Ecto neural progenitor cell (in vitro differentiated cells): ENCODE results near the gene ZGPAT.
A peak's percentile ranks its signal among the peaks of the same experiment; 100 is the strongest.

Source experiments
- DNase-seq: peaks from one replicate; pipeline ENCODE4 v3.0.0-alpha.2; 2018; ENCODE audit warnings: low spot score

The ZGPAT gene

DNA sequence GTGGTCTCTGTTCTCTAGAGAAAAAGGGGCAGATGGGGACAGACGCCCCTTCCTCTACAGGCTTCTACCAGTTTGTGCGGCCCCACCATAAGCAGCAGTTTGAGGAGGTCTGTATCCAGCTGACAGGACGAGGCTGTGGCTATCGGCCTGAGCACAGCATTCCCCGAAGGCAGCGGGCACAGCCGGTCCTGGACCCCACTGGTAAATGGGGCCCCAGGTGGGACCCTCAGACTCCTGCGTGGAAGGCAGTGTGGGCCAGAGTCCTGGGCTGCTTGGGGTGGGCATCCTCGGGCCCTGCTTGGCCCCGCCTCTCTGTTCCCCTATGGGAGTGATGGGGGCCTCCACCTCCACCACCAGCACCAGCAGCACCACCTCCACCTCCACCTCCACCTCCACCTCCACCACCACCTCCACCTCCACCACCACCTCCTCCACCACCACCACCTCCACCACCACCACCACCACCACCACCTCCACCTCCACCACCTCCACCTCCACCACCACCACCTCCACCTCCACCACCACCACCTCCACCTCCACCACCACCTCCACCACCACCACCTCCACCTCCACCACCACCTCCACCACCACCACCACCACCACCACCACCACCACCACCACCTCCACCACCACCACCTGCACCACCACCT is 14.6 kb upstream of the ZGPAT start:
- no peak for DNase-seq

DNA sequence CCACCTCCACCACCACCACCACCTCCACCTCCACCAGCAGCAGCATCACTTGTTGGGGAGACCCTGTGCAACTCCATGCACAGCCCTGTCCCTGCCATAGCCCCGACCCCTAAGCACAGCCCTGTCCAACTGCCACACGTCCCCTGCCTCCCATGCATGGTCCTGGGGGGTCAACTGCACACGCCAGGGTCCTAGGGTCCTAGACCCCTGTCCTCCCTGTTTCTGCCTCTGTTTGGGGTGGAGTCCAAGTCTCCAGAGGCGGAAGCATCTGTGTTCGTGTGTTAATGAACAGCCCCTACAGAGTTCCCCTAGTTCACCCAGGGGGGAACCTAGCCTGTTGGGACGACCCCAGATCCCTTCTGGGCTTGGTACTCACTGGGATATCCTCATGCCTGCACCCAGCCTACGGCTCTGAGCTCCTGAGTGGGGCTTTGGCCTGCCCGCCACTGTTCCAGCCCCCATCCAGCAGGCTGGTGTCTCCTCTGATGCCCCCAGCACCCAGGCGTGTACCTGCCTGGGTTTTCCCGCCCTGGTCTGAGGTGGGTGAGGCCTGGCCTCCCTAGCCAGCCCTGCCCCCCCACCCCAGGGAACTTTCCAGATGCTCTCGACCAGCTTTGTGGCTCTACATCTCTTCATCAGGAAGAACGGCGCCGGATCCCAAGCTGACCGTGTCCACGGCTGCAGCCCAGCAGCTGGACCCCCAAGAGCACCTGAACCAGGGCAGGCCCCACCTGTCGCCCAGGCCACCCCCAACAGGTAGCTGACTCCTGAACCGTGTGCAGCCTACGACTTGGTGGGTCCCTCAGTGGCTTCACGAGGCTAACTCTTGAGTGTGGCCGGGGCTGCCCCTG is 13.9 kb upstream of the ZGPAT start:
- no peak for DNase-seq

DNA sequence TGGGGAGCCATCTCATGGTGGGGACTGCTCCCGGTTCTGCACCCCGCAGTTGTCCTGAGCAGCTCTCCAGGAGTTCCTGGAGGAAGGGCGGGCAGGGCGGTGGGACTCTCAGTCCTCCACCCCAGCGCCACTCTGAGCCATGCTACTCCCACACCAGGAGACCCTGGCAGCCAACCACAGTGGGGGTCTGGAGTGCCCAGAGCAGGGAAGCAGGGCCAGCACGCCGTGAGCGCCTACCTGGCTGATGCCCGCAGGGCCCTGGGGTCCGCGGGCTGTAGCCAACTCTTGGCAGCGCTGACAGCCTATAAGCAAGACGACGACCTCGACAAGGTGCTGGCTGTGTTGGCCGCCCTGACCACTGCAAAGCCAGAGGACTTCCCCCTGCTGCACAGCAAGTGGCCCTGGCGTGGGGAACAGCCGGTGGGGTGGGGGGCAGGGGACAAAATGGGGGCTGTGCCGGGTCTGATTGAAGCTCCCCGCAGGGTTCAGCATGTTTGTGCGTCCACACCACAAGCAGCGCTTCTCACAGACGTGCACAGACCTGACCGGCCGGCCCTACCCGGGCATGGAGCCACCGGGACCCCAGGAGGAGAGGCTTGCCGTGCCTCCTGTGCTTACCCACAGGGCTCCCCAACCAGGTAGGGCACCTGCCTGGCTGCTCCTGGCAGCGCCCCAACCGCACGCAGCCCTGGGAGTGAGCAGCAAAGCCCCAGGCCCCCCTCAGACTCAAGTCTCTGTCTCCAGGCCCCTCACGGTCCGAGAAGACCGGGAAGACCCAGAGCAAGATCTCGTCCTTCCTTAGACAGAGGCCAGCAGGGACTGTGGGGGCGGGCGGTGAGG is 13.0 kb upstream of the ZGPAT start:
- no peak for DNase-seq

DNA sequence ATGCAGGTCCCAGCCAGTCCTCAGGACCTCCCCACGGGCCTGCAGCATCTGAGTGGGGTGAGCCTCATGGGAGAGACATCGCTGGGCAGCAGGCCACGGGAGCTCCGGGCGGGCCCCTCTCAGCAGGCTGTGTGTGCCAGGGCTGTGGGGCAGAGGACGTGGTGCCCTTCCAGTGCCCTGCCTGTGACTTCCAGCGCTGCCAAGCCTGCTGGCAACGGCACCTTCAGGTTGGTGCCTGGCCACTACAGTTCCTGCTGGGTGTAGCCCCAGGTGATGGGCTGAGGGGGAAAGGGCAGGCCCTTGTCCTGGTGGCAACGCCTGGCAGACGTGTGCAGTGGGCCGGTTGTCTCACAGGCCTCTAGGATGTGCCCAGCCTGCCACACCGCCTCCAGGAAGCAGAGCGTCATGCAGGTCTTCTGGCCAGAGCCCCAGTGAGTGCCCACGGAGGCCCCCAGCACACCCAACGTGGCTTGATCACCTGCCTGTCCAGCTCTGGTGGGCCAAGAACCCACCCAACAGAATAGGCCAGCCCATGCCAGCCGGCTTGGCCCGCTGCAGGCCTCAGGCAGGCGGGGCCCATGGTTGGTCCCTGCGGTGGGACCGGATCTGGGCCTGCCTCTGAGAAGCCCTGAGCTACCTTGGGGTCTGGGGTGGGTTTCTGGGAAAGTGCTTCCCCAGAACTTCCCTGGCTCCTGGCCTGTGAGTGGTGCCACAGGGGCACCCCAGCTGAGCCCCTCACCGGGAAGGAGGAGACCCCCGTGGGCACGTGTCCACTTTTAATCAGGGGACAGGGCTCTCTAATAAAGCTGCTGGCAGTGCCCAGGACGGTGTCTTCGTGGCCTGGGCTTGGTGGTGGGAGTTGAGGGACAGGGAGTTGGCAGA is 12.2 kb upstream of the ZGPAT start:
- no peak for DNase-seq

DNA sequence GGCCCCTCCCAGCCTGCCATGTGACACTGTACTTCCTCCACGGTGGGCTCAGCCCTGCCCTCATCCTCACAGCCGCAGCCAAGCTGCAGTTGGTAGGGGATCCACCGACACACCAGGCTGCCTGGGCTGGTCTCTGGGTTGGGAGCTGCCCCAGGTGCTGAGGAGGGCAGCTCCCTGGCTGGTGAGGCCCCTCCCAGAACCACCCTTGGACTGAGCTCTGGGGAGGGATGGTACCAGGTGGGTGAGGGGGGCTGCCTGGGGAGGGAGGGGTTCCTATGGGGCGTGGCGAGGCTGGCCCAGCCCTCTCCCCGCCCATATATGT is 11.6 kb upstream of the ZGPAT start:
- DNase-seq: no peak

DNA sequence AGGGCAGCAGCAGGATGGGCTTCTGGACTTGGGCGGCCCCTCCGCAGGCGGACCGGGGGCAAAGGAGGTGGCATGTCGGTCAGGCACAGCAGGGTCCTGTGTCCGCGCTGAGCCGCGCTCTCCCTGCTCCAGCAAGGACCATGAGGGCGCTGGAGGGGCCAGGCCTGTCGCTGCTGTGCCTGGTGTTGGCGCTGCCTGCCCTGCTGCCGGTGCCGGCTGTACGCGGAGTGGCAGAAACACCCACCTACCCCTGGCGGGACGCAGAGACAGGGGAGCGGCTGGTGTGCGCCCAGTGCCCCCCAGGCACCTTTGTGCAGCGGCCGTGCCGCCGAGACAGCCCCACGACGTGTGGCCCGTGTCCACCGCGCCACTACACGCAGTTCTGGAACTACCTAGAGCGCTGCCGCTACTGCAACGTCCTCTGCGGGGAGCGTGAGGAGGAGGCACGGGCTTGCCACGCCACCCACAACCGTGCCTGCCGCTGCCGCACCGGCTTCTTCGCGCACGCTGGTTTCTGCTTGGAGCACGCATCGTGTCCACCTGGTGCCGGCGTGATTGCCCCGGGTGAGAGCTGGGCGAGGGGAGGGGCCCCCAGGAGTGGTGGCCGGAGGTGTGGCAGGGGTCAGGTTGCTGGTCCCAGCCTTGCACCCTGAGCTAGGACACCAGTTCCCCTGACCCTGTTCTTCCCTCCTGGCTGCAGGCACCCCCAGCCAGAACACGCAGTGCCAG is 11.0 kb upstream of the ZGPAT start, which contains the start of gene TNFRSF6B:
Gene TNFRSF6B (plus strand): TSS at position 25 of the 729 bp plus-strand sequence. CDS start 116 bp downstream, at position 141.
- no peak for DNase-seq

DNA sequence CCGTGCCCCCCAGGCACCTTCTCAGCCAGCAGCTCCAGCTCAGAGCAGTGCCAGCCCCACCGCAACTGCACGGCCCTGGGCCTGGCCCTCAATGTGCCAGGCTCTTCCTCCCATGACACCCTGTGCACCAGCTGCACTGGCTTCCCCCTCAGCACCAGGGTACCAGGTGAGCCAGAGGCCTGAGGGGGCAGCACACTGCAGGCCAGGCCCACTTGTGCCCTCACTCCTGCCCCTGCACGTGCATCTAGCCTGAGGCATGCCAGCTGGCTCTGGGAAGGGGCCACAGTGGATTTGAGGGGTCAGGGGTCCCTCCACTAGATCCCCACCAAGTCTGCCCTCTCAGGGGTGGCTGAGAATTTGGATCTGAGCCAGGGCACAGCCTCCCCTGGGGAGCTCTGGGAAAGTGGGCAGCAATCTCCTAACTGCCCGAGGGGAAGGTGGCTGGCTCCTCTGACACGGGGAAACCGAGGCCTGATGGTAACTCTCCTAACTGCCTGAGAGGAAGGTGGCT is 10.4 kb upstream of the ZGPAT start:
- DNase-seq: no peak

DNA sequence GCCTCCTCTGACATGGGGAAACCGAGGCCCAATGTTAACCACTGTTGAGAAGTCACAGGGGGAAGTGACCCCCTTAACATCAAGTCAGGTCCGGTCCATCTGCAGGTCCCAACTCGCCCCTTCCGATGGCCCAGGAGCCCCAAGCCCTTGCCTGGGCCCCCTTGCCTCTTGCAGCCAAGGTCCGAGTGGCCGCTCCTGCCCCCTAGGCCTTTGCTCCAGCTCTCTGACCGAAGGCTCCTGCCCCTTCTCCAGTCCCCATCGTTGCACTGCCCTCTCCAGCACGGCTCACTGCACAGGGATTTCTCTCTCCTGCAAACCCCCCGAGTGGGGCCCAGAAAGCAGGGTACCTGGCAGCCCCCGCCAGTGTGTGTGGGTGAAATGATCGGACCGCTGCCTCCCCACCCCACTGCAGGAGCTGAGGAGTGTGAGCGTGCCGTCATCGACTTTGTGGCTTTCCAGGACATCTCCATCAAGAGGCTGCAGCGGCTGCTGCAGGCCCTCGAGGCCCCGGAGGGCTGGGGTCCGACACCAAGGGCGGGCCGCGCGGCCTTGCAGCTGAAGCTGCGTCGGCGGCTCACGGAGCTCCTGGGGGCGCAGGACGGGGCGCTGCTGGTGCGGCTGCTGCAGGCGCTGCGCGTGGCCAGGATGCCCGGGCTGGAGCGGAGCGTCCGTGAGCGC is 9.8 kb upstream of the ZGPAT start:
- no peak for DNase-seq

DNA sequence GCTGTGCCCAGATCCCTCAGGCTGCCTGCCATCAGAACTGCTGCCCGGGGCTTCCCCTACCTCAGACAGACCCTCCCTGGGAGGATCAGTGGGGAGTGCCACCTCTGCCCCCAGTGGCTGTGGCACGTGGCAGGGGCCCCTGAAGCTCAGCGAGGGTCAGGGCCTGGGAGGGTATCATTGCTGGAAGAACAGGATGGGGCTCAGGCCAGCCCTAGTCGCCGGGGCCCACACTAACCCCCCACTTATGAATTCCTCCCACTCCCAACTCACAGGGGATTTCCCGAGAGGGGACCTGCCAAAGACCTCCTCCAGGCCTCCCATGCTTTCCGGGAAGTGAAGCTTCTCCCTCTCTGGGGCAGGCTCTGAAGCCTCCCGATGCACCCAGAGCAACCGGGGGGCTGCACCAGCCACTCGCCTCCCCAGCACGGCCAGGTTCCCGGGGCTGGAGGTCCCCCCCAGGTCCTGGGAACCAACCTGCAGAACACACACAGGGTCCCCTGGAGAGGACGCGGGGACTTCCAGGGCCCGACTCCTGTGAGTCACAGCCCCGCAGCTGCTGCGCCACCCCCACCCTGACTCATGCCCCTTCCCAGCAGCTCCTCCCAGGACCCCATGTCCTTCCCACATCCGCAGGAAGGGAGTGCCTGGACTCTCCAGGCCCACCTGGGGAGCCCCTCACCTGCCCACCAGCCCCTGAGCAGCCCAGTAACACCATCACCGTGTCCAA is 8.9 kb upstream of the ZGPAT start:
- DNase-seq: no peak

DNA sequence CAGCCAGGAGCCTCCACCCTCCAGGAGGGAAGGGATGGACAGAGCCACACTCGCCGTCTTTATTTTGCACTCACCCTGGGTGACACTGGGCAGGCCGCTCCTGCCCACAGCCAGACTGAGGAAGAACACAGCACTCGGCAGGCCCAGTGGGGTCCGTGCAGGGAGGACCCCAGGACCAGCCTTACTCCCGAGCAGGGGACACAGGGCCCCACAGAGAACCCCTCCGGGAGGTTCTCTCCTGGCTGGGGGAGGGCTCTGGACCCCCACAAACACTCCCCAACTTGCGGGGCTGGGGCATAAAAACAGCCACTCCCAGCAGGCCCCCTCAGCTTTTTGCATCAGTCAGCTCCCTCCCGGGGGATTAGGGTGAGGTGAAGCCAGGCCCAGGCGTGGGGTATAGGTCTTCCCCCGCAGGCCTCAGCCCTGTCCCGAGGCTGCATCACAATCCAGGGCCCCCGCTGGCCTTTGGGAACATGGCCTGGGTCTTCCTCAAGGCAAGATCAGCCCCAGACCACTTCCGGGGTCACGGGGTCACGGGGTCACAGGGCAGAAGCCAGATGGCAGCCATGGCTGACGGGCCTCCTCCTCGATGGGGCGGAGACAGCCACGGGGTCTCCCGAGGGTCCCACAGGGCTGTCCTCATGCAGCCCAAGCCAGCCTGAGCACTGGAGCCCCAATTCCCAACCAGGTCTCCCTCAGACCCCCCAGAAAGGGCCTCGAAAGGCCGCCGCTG is 8.2 kb upstream of the ZGPAT start:
- no peak for DNase-seq

DNA sequence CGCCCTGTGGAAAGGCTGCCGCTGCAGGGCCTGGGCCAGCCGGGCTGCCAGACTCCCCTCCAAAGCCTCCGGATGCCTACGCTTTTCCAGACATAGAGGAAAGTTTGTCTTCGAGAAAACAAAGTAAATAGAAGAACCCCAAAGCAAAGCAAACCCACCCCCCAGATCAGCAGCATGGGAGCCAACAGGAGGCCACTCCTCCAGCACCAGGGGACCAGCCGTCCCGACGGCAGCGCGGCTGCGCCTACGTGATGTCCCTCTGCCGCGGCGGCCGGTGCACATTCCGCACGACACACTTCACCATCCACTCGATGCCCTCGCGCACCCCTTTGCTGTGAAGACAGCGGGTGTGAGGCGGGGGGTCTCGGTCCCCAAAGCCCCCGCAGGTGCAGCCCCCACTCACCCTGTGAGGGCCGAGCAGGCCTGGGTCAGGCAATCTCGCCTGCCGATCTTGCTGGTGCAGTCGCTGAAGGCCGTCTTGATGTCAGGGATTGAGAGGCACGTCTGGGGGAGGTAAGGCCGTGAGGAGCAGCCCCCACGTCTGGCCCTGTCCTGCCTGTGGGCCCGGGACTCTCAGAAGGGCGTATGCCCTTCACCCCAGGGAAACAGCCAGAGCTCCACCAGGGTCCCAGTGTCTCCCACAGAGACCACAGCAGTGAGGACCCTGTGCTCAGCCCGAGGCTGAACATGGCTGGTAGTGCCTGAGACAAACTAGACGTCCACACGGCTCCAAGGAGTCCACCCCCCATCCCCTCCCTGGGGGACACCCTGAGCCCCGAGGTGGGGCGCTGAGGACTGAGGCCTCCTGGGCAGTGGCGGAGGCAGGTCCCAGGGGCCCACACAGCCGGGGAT is 7.4 kb upstream of the ZGPAT start:
- peak; percentile 41 for DNase-seq

DNA sequence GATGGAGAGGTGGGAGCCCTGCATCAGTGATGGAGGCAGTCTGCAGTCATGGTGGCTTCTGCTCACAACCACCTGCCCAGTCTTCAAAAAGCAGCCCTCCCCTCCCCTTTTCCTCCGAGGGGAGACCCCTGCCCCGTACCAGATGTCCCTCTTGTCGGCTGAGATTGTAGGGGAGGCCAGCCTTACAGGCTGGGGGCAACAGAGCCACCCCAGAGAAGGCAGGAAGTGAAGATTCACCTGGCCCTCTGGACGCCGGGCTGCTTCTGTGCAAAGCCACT is 6.8 kb upstream of the ZGPAT start:
- DNase-seq: no peak

DNA sequence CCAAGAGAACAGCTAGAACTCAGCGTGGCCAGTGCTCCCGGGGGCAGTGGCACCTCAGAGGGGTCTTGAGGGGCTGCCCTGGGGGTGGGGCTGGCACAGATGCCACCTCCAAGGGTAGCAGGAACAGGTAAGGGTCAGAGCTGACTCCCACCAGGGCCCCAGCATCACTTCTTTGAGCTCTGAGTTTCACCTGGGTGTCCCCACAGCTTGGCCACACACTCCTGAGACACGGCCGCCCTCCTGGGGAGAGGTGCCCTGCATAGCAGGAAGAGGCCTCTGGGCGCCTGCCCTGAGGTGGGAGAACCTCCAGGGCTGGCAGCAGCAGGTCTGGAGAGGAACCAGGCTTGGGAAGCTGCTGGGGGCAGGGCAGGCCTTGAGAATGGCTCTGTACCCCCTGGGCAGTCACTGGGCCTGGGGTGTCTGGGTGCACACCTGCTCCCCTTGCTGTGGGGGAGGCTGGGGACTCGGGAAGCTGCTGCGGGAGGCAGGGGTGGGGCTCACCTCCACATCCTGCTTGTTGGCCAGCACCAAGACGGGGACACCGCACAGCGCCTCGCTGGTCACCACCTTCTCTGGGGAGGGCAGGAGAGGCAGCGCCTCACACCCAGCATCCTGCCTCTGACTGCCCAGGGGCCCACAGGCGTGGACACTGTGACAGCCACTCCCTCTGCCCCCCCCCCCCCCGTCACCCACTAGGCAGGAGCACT is 6.4 kb upstream of the ZGPAT start:
- no peak for DNase-seq

DNA sequence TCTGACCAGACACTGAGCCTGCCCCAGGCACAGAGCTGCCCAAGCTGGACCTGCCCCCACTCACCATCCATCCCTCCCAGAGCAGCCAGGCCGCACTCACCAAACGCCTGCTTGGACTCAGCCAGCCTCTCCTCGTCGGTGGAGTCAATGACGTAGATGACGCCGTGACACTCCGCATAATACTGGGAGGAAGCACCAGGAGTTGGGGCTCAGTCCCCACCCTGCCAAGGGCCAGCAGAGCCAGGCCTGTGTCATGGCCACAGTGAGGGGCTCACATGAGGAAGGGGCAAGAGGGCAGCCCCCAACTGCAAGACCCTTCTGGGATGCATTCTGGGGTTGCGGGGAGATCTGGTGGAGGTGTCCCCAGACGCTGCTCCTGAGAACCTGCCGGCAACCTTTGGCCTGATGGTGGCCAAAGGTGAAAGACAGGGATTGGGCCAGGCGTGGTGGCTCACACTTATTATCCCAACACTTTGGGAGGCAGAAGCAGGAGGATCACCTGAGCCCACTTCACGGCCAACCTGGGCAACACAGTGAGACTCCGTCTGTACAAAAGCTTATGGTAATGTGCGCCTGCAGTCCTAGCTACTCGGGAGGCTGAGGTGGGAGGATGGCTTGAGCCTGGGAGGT is 5.7 kb upstream of the ZGPAT start:
- no peak for DNase-seq

DNA sequence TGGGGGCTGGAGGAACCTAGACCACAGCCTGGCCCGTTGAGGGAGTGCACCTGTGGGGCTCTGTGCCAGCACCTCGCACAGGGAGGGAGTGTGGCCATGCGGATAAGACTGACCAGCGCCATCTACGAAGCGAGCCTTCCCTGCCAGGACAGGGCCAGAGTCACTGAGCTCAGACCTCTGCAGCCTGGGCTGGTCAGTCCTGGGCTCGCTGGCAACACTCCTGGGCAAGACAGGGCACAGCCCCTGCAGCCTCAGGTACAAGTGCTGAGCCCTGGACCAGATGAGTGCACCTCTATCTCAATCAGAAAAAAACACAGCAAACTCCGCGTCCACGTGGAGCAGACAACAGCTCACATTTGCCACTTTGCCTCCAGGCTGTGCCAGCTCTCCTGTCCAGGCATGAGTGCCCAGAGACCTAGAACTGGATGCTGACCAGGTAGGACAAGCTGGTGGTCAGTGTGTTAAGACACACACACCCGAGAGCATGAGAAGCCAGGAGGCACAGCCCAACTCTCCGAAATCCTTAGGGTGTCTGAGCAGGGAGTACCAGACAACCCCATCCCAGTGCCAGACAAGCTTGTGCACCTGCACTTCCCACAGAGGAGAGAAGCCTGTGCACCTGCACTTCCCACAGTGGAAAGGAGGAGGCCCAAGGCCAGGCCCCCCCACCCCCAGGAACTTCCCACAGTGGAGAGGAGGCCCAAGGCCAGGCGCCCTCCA is 4.9 kb upstream of the ZGPAT start:
- DNase-seq: no peak

DNA sequence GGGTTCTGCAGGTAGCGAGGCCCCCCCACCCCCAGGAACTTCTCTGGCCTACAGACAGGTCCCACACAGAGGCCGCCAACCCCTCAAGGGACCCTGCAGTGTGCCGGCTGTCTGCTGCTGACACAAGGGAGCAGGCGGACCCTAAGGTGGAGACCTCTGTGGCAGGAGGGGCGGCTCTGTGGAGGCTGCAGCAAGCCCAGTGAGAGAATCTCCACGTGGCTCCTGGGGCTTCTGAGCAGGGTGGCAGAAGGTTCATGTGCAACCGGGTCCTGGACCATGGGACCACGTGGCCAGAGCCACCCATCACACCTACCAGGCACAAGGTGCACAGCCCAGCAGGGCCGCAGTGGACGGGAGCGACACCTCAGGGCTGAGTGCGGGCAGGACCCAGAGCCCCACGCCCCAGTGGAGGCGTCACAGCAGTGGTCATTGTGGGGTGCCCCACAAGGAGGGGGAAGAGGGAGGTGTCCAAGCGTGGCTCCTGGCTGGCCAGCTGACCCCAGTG is 4.3 kb upstream of the ZGPAT start:
- no peak for DNase-seq
